HEK293 (cell line): ENCODE measurements around the gene SWAP70.

Experiments used
- CTCF ChIA-PET: fragments of 350-600 bp; formaldehyde crosslinking; extraction: SDS; loops from one replicate; lab custom pipeline; 2021; ENCODE audit warnings: antibody characterized with exemption; lab: Yijun Ruan, JAX
- POLR2A ChIA-PET: fragments of 300-600 bp; formaldehyde crosslinking; extraction: SDS; loops from one replicate; lab custom pipeline; 2020; ENCODE audit warnings: antibody characterized with exemption, inconsistent platforms; lab: Yijun Ruan, JAX
- H3K27ac ChIP-seq: fragments of 200-500 bp; sonication (Bioruptor generic); 2 replicates; pipeline ENCODE4 v1.5.1; 2014; ENCODE audit warnings: low read depth, low read length, control low read depth, inconsistent platforms; ENCODE audit errors: extremely low read depth
- H3K36me3 ChIP-seq, 2 experiments: fragments of 200-500 bp in 1 of 2; sonication (Bioruptor generic) in 1 of 2; 1 replicate in 1 of 2; 2 replicates in 1 of 2; pipeline ENCODE4 v1.5.1; 2014 to 2017; ENCODE audit warnings: inconsistent platforms in 2 of 2, low read length in 2 of 2; ENCODE audit not compliant: control insufficient read depth in 2 of 2, insufficient read depth in 1 of 2
- H3K4me1 ChIP-seq: fragments of 200-500 bp; sonication (Bioruptor generic); 2 replicates; pipeline ENCODE4 v1.5.1; 2014; ENCODE audit warnings: mild to moderate bottlenecking, low read length, inconsistent platforms; ENCODE audit not compliant: control insufficient read depth, insufficient read depth
- H3K4me3 ChIP-seq: 2 replicates; pipeline ENCODE4 v1.5.1; 2011; ENCODE audit warnings: low read depth, mild to moderate bottlenecking, control low read depth, low read length, moderate library complexity
- H3K9me3 ChIP-seq: fragments of 200-500 bp; sonication (Bioruptor generic); 2 replicates; pipeline ENCODE4 v1.5.1; 2014; ENCODE audit warnings: low read depth, low read length, inconsistent platforms; ENCODE audit not compliant: control insufficient read depth, insufficient read depth
- GLI4 ChIP-seq: fragments of 450-650 bp; formaldehyde crosslinking; IDR thresholded peaks from 2 replicates; pipeline ENCODE4 v1.5.1; 2016; ENCODE audit warnings: missing biosample characterization, missing genetic modification characterization
- MEIS1 ChIP-seq: sonication (generic); formaldehyde crosslinking; IDR thresholded peaks from 2 replicates; pipeline ENCODE4 v1.8.1; 2022; ENCODE audit warnings: missing genetic modification reagents, mild to moderate bottlenecking, borderline replicate concordance
- RBAK ChIP-seq: fragments of 450-650 bp; formaldehyde crosslinking; IDR thresholded peaks from 2 replicates; pipeline ENCODE4 v1.5.1; 2016; ENCODE audit warnings: missing biosample characterization, missing genetic modification characterization
- REST ChIP-seq: fragments of 450-650 bp; formaldehyde crosslinking; IDR thresholded peaks from 2 replicates; pipeline ENCODE4 v1.5.1; 2016; ENCODE audit warnings: missing biosample characterization, missing genetic modification characterization
- ZBTB8A ChIP-seq: fragments of 450-650 bp; formaldehyde crosslinking; IDR thresholded peaks from 2 replicates; pipeline ENCODE4 v1.5.1; 2016; ENCODE audit warnings: missing biosample characterization, missing genetic modification characterization
- ZNF133 ChIP-seq: fragments of 450-650 bp; formaldehyde crosslinking; IDR thresholded peaks from 2 replicates; pipeline ENCODE4 v1.5.1; 2016; ENCODE audit warnings: missing biosample characterization, missing genetic modification characterization
- ZNF157 ChIP-seq: fragments of 450-650 bp; formaldehyde crosslinking; IDR thresholded peaks from 2 replicates; pipeline ENCODE4 v1.5.1; 2016; ENCODE audit warnings: missing biosample characterization, missing genetic modification characterization
- ZNF174 ChIP-seq: fragments of 450-650 bp; formaldehyde crosslinking; IDR thresholded peaks from 2 replicates; pipeline ENCODE4 v1.5.0; 2017; ENCODE audit warnings: missing biosample characterization, mild to moderate bottlenecking, missing genetic modification characterization
- ZNF211 ChIP-seq: fragments of 450-650 bp; formaldehyde crosslinking; IDR thresholded peaks from 2 replicates; pipeline ENCODE4 v1.5.1; 2016; ENCODE audit warnings: low read depth, missing biosample characterization, missing genetic modification characterization
- ZNF292 ChIP-seq: fragments of 450-650 bp; formaldehyde crosslinking; IDR thresholded peaks from 2 replicates; pipeline ENCODE4 v1.5.1; 2016; ENCODE audit warnings: low read depth, missing biosample characterization, missing genetic modification characterization, borderline replicate concordance
- ZNF311 ChIP-seq: fragments of 450-650 bp; formaldehyde crosslinking; IDR thresholded peaks from 2 replicates; pipeline ENCODE4 v1.5.1; 2017; ENCODE audit warnings: missing biosample characterization, missing genetic modification characterization, borderline replicate concordance
- ZNF449 ChIP-seq: fragments of 450-650 bp; formaldehyde crosslinking; IDR thresholded peaks from 2 replicates; pipeline ENCODE4 v1.5.1; 2017; ENCODE audit warnings: missing biosample characterization, mild to moderate bottlenecking, missing genetic modification characterization, moderate library complexity
- ZNF488 ChIP-seq: fragments of 450-650 bp; formaldehyde crosslinking; IDR thresholded peaks from 2 replicates; pipeline ENCODE4 v1.5.1; 2016; ENCODE audit warnings: missing biosample characterization, missing genetic modification characterization
- ZNF544 ChIP-seq: fragments of 450-650 bp; formaldehyde crosslinking; IDR thresholded peaks from 2 replicates; pipeline ENCODE4 v1.5.0; 2017; ENCODE audit warnings: missing biosample characterization, missing genetic modification characterization
- ZNF585B ChIP-seq: fragments of 450-650 bp; formaldehyde crosslinking; IDR thresholded peaks from 2 replicates; pipeline ENCODE4 v1.5.1; 2016; ENCODE audit warnings: missing biosample characterization, missing genetic modification characterization
- ZNF624 ChIP-seq: fragments of 450-650 bp; formaldehyde crosslinking; IDR thresholded peaks from 2 replicates; pipeline ENCODE4 v1.5.1; 2017; ENCODE audit warnings: missing biosample characterization, missing genetic modification characterization
- ZNF747 ChIP-seq: fragments of 450-650 bp; formaldehyde crosslinking; IDR thresholded peaks from 2 replicates; pipeline ENCODE4 v1.5.1; 2016; ENCODE audit warnings: missing biosample characterization, missing genetic modification characterization
- ZNF776 ChIP-seq: fragments of 450-650 bp; formaldehyde crosslinking; IDR thresholded peaks from 2 replicates; pipeline ENCODE4 v1.5.0; 2017; ENCODE audit warnings: missing biosample characterization, missing genetic modification characterization, borderline replicate concordance
- ZNF777 ChIP-seq: fragments of 450-650 bp; formaldehyde crosslinking; IDR thresholded peaks from 2 replicates; pipeline ENCODE4 v1.5.1; 2017; ENCODE audit warnings: missing biosample characterization, missing genetic modification characterization, borderline replicate concordance
- ZNF791 ChIP-seq: fragments of 450-650 bp; formaldehyde crosslinking; IDR thresholded peaks from 2 replicates; pipeline ENCODE4 v1.5.1; 2016; ENCODE audit warnings: missing biosample characterization, missing genetic modification characterization
- ZSCAN4 ChIP-seq: fragments of 450-650 bp; formaldehyde crosslinking; IDR thresholded peaks from 2 replicates; pipeline ENCODE4 v1.5.1; 2017; ENCODE audit warnings: missing biosample characterization, missing genetic modification characterization

The SWAP70 gene

GRCh38 chr11:9718147-9718546 lies 54.3 kb downstream of the SWAP70 start:
- CTCF ChIA-PET = interaction anchor here (0.5 to 0.6 kb wide), 2 partner anchors 226 to 581 kb away, joined by 3 to 4 read pairs; no protein-coding TSS in a partner anchor
- no peaks in the 10 kb centered on the region for H3K4me1 ChIP-seq

GRCh38 chr11:9719566-9720289 lies 55.9 kb downstream of the SWAP70 start:
- no peak for TF ChIP-seq ZNF157 (tag by site-specific recombination)
- no peak for TF ChIP-seq ZNF585B (tag by site-specific recombination)
- TF ChIP-seq GLI4 (tag by site-specific recombination) = no peak
- TF ChIP-seq ZNF747 (tag by site-specific recombination) = no peak
- TF ChIP-seq REST (tag by site-specific recombination) = no peak
- no peak for TF ChIP-seq ZBTB8A (tag by site-specific recombination)
- TF ChIP-seq MEIS1 (CRISPR knock-in tag) = no peak
- TF ChIP-seq ZNF174 (tag by site-specific recombination) = no peak
- TF ChIP-seq RBAK (tag by site-specific recombination) = no peak
- TF ChIP-seq ZNF776 (tag by site-specific recombination) = no peak
- no peak for TF ChIP-seq ZNF791
- TF ChIP-seq ZNF311 (tag by site-specific recombination) = no peak
- TF ChIP-seq ZNF211 (tag by site-specific recombination) = no peak
- no peak for TF ChIP-seq ZNF449 (tag by site-specific recombination)
- TF ChIP-seq ZNF292 (tag by site-specific recombination) = no peak
- TF ChIP-seq ZSCAN4 = no peak
- TF ChIP-seq ZNF544 (tag by site-specific recombination) = no peak
- Histone ChIP-seq H3K36me3 (peaks cover 0 to 8% of the 10 kb centered on the region in 2 experiments; a peak in 1 of 3 replicates), H3K4me1 (no peaks in the 10 kb centered on the region), H3K27ac (no peak overlapping the region), H3K4me3 (no peak overlapping the region), H3K9me3 (no peaks in the 10 kb centered on the region)
- CTCF ChIA-PET = interaction anchor here (0.6 kb wide), 1 partner anchor 27 kb away, joined by 4 read pairs; no protein-coding TSS in a partner anchor
- POLR2A ChIA-PET = no interaction called here

More at GRCh38 chr11:9718147-9718546, 54.3 kb downstream of the SWAP70 start:
- no peak overlapping the region for H3K27ac ChIP-seq
- no peaks in the 10 kb centered on the region for H3K9me3 ChIP-seq
- H3K4me3 ChIP-seq = no peak overlapping the region
- TF ChIP-seq ZNF777 (tag by site-specific recombination) = no peak
- no peak for TF ChIP-seq ZNF624 (tag by site-specific recombination)
- no peak for TF ChIP-seq ZNF488
- no peak for TF ChIP-seq ZNF133
- H3K36me3 ChIP-seq = peaks cover 0 to 16% of the 10 kb centered on the region in 2 experiments; a peak in 1 of 3 replicates
- POLR2A ChIA-PET = interaction anchor here (0.7 kb wide), 2 partner anchors 46 to 54 kb away, joined by 3 to 4 read pairs; partner anchors contain the start of gene SWAP70
